NCI-H2196 treated with DMSO at 0.1 percent for 48 hours (cell line): Measurements from ENCODE around the gene APRT.
"Not testable (repeated sequence)": the region's sequence is repeated elsewhere in the genome, so short reads cannot be mapped to it uniquely, and the experiment has no call there.

Experiments used
- DNase-seq: peaks from one replicate; lab custom pipeline; 2025; ENCODE audit not compliant: unreplicated experiment; lab: John Stamatoyannopoulos, UW

Gene APRT

DNA sequence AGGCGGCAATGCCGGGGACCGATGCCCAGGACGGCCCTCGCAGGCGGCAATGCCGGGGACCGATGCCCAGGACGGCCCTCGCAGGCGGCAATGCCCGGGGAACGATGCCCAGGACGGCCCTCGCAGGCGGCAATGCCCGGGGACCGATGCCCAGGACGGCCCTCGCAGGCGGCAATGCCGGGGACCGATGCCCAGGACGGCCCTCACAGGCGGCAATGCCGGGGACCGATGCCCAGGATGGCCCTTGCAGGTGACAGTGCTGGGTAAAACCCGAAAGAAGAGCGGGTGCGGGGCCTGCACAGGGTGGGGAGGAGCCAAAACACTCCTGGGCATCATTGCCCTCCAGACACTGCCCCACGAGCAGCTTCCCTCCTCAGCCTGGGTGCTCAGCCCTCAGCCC lies 11.9 kb upstream of the APRT start:
- not testable (repeated sequence) for DNase-seq

DNA sequence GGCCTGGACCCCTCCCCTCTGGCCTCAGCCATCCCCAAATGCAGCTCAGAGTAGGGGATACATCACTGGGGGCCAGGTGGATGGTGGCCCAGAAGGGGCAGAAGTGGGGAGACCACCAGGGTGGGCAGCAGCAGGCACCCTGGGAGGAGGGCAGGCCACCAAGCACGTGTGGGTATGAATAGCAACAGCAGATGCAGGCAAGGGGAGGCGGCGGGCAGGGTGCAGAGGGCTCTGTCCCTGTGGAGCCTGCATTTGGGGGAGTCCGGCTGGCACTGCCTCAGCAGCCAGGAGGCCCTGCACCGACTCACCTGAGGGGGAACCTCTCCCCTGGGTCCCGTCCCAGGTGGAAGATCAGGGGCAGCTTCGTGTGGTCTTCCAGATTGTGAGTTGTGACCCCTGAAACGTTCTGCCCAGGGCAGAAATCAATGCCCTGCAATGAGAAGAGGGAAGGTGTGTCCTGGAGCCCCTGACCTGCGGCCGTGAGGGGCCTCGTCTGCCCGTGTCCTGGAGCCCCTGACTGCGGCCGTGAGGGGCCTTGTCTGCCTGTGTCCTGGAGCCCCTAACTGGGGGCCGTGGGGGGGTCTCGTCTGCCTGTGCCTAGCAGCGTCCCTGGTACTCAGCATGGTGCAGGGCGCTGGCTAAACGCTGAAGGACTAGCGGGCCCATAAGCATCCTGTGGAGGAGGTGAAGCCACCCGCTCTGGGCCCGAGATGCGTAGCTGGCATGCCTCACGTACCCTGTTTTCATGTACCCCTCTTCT lies 10.7 kb upstream of the APRT start:
- DNase-seq = no peak

DNA sequence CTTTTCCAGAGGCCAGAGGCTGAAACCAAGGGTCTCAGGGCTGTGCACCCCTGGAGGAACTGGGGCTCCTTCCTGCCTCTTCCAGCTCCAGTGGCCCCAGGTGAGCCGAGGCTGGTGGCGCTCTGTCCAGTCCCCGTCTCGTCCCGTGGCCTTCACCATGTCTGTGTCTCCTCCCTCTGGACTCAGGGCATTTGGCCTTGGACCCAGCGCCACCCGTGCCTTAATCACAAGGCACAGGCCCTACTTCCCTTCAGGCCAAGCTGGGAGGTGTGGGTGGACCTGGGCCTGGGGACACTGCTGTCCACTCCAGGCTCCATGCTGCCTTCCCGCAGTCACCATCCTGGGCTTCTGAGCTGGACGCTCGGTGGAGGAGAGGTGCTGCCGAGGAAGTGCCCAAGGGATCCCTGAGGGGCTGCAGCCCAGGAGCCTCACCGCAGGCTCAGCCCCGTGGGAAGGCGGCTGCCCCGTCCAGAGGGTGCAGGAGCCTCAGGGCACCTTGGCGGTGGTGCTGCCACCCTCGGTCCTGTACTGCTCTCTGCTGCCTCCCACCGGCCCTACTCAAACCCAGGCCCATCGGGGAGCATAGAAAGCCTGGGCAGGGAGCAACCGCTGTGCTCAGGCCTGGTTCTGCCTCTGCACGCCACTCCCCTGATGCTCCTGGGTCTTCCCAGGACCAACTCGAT lies 9.6 kb upstream of the APRT start:
- no peak for DNase-seq

DNA sequence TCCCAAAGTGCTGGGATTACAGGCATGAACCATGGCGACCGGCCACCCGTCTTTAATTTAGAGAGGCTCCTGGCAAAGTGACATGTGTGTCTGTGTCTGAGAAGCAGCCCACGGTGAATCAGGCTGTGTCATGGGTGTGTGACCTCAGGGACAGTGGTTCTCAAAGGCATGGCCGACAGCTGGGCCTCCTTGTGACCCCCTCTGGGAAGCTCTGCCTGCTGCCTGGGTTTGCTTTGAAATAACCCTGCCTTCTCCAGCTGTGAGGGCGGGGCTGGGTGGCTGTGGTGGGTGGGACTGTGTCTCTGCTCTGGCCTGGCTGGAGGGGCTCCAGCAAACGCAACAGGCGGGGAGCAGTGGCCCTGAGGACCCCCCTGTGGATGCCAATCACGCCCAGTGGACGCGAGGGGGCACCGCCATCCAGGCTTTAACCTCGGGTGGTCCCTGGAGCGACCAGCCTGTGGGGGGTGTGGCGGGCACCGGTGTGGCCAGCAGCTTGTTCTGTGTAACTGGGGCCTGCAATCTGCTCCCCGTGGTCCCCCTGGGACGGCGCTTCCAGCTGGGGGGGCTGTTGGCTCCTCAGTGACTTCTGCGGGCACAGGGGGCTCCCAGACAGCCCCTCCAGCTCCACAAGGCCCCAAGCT lies 8.8 kb upstream of the APRT start:
- DNase-seq = no peak

DNA sequence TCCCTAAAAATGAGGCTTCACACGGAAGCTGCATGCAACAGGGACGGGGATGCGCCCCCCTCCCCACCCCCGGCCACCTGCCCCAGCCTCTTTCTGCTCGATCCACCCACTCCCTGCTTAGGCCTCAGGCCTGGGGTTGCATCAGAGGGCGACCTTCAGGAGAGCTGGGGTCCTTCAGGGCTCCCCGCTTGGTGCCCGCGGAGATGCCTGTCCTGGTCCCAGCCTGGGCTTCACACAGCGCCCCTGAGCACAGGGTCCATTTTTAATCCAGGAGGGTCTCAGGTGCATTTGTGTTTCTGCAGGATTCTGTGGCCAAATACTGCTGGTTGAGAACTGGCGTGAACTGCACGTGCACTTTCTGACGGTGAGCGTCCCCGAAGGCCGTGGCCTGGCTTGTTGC lies 7.4 kb upstream of the APRT start:
- DNase-seq = no peak

DNA sequence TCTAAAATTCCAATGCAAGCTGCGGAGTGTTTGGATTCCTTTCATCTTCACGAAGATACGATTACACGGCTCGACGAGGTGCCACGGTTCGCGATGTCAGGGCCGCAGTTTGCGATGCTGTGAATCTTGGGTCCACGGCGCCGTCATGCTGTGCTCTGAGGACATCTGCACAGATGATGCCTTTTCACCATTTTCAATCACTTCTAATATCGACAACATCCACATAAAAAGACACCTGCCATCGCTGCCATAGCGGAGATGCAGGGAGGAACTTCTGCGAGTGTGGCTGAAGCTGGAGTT lies 6.8 kb upstream of the APRT start:
- no peak for DNase-seq

DNA sequence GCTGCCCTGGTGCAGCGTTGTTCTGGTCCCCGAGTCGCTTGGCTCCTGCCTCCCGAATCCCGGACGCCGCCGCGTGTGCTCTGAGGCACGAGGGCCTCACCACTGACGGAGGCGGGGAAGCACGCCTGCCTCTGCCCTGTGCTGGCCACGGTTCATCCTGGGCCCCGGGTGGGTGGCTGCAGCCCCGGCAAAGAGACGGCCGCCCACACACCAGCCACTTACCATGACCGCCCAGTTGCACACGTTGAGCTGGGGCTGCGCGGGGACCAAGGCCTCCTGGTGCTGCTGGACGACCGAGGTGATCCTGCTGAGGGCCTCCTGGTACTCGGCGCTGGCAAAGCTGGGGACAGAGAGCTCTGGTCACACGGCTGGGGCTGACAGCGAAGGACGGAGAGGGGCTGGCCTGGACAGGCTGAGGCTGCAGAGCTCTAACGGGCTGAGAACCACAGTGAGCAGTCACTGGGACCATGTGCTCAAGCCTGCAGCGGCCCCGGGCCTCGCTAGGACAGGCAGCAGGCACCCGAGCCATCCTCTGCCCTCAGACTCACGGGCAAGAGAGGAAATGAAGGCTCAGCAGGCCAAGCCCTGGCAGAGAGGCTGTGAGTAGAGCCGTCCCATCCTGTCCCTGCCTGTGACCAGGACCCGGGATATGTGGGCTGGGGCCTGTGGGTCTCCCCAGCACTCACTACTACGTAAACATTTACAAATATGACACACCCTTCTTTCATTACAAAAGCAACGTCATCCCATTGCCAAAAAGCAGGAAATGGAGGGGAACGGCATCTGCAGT lies 6.3 kb upstream of the APRT start:
- DNase-seq = no peak

DNA sequence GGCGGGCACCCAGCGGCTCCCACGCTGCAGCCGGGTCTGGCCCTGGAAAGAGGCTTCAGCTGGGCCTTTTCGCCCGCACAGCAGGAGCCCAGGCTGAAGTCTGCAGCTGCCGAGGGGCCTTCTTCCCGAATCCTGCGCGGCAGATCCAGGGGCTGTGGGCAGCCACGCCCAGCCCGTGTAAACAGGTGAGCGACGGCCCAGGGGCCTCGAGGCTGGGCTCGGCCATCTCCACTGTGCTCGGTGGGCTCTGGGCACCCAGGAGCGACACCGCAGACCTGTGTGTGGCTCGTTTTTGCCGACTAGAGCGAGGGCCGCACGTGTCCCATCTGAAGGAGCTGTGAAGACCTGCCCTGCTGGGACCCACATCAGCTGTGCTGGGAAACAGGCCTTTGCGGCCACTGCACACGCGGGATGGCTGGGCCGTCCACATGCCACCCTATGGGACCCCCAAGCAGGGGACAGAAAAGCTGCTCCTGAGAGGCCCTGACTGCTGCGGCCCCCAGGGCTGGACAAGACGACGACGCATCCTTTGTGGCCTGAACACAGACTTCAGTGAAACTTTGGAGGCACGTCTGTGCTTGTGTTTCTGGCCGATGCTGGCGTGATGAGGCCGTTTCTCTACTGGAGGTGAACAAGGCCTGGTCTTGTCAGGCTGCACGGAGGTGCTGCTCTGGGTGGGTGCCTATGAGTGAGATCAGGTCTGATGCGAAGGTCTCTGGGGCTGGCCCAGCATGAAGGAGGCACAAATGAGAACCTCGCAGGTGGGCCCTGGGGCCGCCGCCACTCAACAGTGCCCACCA lies 5.2 kb upstream of the APRT start:
- no peak for DNase-seq

DNA sequence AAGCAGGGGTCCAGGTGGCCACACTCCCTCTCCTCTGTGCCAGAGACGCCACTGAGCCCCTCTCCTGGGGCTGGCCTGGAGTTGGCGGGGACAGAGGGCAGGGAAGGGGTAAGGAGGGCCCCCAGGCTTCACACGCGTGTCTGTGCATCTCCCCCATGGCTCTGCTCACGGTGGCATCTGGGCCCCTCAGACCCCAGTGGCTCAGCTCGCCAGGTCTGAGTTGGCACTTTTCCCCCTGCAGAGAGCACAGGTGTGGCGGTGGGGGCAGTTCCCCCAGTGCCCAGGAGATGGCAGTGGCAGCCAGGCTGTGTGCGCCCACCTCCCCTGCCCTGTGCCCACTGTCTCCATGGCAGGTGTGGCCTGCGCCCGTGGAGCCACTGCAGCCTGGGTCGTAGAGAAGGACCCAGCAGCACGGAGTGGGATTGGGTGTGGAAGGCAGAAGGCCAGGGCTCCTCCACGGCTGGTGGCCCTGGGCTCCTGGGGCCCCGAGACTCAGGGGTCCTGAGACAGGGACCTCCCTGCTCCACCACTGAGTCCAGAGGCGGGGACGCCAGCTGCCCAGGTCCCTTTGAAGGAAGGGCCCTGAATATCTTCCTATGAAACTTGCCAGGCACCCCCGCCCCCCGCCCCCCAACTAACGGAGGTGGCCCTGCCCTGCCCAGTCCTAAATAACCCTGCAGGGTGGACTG lies 4.3 kb upstream of the APRT start:
- DNase-seq = no peak

DNA sequence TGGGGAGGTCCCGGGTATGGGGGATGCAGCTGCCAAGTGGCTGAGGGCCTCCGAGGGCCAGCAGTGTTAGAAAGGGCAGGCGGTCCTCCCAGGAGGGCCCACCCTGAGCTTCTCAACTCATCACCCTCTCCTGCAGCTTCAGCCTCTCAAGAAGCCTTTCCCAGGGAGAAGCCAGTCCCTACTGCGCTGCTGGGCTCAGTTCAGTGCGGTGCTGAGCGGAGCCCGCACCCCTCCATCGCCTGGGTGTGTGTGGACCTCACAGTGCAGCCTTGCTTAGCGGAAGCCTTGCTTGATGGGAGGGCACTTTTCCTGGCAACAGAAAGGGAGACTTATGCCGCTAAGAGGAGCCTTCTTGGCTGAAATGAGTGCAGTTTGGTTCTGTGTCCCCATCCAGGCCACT lies 3.5 kb upstream of the APRT start:
- no peak for DNase-seq

DNA sequence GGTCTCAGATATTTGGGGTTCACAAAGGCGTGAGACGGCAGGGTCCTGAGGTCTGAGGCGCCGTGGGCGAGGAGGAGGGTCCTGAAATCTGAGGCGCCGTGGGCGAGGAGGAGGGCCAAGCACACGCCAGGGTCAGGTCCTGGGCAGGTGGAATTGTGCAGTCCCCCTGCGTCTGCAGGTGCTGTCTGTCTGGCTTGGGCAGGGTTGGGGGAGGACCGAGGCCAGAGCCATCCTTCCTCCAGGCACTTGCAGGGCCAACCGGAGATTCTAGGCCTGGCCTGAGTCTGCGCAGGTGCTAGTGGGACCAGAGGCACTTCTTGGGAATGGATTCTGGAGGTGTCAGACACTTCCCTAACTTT lies 2.4 kb upstream of the APRT start:
- no peak for DNase-seq

DNA sequence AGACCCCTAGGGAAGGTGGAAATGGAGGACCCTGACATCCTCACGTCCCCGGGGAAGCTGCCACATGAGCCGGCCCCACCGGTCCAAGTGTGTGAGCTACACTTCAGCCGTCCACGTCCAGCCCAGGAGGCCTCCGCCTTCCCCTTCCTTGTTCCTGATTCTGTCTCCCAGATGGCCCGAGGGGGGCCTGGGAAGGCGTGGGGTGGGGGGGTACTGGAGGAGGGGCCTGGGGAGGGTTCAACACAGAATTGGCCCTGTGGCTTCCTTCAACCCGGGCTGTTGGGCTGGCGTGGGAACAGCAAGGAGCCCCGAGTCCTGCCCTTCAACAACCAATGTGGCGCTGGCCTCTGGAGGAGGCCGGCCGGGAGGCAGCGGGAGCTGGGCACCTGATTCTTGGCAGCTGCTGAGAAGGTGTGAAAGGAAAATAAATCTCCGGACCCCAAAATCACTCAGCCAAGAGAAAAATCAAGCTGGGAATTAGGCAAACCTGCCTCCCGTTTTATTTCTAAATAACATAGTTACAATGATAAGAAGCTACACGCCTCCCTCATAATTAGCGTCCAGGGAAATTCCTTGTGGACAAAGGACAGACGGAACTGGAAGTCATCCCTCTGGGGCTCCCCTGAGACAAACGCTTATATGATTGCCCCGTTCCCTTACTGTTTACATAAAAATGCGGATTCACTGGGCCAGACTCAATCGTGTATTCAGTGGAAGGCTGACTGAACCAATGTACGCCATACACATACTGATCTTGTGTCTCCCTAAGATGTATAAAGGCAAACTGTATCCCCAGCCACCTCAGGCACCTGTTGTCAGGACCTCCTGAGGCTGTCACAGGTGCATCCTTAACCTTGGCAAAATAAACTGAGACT lies 1.8 kb upstream of the APRT start:
- no peak for DNase-seq

DNA sequence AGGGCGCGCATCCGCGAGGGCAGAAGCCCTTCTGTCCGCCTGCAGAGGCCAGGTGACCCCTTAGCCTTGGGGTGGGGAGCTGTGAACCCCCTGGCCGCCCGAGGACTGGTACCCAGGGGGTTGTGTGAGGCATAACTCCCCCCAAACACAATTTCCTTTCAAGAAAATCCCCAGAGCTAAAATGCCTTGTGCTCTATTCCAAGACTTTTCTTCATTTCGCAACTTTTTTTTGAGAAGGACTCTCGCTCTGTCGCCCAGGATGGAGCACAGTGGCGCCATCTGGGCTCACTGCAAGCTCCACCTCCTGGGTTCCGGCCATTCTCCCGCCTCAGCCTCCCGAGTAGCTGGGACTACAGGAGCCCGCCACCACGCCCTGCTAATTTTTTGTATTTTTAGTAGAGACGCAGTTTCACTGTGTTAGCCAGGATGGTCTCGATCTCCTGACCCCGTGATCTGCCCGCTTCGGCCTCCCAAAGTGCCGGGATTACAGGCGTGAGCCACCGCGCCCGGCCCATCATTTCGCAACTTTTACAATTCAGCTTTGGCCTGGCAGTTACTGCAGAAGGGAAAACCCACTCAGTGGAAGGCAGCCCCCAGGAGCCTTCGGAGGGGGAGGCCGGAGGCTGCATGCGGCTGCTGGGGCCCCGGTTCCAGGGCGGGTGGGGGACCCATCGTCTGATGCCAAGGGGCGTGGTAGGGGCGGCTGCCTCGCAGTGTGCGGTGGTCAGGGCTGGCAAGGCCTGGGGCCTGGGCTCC lies 963 bp upstream of the APRT start:
- DNase-seq = no peak

DNA sequence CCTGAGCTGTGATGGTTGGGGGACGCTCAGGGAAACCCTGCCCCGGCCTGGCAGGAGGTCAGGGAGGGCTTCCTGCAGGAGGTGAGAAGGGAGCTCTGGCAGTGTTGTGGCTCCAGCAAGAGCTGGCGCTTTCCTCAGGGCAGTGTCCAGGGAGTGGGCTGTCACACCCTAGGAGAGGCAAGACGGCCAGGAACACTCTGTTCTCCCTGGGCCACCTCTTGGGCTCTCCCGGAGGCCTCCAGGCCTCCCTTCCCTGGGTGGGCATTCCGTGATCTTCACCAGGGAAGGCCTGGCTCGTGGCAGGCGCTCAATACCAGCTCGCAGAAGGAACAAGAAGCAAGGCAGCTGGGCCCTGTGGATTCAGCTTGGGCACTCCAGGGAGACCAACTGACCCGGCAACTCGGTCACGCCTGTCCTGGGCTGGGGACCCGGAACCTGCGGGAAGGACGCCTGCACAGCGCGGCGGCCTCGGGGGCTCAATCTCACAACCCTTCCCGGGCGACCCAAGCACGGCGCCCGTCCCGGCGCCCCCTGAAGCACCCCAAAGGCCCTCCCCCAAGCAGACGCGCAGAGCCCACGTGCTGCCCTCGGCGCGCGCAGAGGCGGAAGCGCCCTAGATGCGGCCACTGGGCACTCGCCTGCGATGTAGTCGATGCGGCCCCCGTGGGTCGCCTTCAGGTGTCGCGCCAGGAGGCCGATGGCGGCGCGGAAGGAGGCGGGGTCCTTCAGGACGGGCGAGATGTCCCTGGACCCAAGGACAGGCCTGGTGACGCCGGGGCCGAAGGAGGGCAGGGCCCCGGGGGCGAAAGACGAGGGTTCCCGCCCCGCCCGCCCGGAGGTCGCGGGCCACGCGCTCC lies 588 bp downstream of the APRT start:
- peak; percentile 9 for DNase-seq

DNA sequence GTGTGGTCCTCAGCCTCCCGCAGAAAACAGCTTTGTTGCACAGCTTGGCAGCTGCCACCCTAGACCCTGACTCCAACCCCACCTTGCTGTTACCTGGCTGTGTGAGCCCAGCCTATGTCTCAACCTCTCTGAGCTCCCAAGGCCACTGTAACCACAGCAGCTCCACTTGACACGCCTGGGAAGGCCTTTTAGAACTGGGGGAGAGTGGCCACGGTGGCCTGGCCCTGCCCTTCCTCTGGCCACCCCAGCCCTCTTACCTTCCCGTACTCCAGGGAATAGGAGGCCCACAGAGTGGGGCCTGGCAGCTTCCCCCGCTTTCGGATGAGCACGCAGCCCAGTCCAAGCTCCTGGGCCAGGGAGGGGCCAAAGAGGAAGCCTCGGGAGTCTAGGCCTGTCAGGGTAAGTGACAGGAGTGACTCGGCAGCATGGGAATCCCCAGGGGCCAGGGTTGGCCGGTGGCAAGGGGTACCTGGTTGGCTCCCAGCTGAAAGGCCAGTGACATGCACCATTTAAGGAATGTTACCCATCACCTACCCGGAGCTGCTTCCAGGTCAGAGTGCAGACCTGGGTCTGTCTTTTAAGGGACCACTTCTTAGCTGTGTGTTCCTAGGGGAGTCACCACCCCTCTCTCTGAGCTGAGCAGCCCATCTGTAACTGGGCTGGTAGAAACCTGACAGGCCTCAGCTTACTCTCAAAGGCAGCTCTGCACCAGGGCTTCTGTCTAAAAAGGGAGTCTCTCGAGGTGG lies 1.4 kb downstream of the APRT start:
- DNase-seq = no peak

DNA sequence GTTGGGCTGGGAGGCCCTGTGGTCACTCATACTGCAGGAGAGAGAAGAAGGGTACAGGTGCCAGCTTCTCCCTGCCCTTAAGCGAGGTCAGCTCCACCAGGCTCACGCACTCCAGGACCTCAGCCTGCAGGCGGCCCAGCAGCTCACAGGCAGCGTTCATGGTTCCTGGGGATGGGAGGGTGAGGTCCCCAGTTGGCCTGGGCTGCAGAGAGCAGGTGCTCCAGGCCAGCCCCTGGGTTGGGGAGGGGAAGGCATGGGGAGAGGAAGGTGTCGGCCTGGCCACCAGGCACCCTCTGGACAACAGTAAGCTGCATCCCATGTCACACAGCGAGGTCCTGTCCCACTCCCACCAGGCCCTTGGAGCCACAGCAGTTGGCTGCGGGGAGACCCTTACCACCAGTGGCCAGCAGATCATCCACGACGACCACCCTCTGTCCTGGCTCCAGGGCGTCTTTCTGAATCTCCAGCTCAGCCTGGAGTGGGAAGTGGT lies 2.0 kb downstream of the APRT start:
- no peak for DNase-seq

DNA sequence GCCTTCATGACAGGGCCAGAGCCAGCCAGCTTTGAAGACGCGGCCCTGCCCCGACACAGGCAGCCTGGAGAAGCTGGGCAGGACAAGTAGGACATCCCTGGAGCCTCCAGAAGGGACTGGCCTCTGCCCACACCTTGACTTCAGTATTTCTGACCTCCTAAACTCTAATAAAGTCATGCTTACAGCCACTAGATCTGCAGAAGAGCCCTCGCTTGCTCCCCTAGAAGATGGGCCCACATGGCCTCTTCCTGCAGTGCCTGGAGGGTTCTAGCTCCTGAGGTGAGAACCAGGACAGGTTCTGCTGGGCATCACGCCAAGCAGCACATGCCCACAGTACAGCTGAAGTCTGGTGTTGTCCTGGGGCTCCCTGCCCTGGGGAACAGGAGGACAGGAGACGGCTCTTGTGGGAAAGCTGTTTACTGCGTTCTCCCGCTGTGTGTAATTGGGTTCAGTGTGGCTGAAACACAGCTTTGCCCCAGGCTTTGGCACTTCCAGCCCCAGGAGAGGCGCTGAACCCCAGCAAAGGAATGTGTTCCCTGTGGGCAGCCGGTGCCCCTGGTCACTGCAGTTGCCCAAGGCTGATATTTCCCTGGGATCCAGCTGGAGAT lies 2.6 kb downstream of the APRT start:
- DNase-seq = no peak
